Embryonic facial prominence (tissue), 1 donor: ENCODE data around the gene TMEM8B.

Source experiments
- DNase-seq: peaks from one replicate; pipeline ENCODE4 v3.0.0-alpha.2; 2016; ENCODE audit errors: extremely low spot score

Gene TMEM8B

DNA sequence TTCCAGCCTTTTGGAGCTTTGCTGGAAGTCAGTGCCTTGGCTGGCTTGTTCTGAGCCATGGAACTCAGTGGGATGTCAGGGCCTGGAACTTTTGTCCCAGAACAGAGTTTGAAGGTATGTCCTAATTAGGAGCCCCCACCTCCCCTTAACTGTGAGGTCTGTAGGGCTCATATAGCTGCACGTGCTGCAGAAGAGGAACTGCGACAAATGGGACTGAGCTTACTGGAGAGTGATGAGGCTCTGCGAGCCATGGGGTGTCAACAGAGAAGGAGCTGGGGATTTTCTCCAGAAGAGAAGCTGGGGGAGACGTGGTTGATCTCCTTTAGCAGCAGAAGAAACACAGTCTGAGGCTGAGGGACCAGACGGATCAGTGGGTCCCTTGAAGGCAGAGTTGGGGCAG lies 10.9 kb downstream of the TMEM8B start:
- no peak for DNase-seq

DNA sequence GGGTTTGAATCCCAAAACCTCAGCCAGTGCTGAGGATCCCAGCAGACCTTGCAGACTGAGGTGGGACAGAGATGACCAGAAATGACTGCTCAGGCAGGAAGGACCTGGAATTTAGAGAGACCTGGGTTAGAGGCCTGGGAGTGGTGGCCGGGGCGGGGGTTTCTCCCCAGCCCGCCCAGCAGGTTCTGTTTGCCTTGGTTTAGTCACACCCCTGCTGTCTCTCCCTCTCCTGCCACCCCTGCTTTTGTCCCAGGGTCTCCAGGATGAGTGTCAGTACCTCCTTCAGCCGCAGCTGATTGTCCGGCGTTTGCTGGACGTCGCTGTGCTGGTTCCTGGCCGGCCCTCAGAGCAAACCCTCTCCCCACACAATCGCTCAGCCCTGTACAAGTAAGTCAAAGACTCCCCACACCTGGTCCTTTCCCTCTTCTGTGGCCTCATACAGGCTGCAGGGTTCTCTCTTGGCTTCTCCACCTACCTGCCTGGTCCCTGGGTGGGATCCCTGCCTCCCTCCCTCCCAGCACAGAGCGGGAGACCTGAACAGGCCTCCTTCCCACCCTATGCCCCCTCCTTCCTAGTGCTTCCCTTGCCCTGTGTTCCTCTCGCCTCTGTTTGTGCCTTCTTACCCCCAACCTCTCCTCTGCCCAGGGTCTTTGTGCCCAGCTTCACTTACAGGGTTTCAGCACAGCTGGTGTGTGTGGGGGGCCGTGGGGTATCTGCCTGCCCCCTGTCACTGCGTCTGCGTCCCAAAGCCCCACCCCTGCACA lies 12.0 kb downstream of the TMEM8B start:
- DNase-seq: no peak

DNA sequence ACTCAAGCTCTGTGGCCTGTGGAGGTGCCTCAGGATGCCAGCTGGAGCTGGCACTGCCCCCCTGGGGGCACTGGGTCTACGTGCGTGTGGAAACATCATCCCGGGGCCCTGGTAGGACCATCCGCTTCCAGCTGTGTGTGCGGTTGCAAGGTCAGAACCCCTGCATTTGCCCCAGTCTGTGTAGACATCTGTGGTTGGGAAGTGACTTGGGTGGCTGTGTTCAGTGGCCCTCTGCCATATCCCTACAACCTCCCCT lies 12.5 kb downstream of the TMEM8B start:
- no peak for DNase-seq

DNA sequence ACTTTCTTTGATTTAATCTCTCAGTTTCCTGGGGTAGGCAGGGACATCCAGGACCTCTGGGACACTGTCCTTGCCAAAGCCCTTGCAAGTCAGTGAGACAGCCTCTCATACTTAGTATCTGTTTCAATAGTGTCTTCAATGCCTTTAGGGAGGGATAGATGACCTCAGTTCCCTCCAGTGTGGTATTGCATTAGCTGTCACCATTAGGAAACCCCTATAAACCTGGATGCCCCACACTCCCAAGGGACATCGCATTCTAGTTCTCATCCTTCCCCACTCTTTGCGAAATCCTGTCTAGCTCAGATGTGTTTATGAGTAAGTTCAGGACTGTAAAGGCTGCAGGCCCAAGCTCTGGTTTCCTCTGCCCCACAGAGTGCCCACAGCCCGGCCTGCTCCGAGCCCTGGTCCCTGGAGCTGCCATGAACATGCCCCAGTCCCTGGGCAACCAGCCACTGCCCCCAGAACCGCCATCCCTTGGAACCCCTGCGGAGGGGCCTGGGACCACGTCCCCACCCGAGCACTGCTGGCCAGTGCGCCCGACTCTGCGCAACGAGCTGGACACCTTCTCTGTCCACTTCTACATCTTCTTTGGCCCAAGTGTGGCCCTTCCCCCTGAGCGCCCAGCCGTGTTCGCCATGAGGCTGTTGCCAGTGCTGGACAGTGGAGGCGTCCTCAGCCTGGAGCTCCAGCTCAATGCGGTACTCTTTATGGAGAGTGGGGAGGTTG lies 13.2 kb downstream of the TMEM8B start:
- no peak for DNase-seq

DNA sequence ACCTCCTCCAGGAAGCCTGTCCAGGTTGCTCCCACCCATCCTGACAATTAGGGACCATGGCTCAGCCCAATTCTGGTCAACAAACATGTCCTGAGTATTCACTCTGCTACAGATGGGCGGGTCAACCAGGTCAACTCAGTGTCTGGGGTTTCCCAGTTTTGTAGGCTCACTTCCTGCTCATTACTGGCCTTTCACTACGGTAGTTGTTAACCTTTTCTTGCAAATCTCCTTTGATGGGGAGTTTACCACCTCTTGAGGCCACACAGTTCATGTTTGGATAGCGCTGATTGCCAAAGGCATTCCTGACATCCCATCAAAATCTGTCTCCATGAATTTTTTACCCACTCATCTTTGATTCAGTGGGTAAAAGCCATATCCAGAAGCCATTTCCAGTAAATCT lies 13.8 kb downstream of the TMEM8B start:
- DNase-seq: no peak

DNA sequence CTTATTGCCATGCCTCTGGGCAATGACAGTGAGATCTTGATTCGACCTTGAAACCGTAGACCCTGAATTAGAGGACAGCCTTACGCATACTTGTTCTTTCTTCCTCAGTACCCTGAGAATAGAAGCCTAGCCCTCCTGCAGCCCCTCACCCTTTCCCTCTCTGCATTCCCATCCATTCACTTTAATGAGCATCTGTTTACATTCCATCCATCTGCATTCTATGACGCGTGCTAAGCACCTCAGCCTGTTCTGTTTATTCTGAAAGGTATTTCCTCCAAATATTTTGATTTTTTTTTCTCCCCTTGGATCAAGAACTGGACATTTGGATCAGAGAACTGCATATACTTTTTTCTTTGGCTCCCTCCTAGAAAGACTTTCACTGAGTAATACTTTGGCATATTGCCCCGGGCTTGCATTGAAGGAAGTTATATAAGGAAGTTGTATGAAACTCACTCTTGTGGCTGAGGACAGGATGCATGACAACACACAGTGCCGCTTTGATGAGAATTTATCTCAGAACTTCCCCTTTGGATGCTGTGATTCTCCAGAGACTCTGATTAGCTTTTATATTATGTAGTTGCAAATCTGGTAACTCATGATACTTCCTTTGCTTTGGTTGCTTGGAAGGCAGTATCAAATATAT lies 15.7 kb downstream of the TMEM8B start:
- peak; percentile 27 for DNase-seq

DNA sequence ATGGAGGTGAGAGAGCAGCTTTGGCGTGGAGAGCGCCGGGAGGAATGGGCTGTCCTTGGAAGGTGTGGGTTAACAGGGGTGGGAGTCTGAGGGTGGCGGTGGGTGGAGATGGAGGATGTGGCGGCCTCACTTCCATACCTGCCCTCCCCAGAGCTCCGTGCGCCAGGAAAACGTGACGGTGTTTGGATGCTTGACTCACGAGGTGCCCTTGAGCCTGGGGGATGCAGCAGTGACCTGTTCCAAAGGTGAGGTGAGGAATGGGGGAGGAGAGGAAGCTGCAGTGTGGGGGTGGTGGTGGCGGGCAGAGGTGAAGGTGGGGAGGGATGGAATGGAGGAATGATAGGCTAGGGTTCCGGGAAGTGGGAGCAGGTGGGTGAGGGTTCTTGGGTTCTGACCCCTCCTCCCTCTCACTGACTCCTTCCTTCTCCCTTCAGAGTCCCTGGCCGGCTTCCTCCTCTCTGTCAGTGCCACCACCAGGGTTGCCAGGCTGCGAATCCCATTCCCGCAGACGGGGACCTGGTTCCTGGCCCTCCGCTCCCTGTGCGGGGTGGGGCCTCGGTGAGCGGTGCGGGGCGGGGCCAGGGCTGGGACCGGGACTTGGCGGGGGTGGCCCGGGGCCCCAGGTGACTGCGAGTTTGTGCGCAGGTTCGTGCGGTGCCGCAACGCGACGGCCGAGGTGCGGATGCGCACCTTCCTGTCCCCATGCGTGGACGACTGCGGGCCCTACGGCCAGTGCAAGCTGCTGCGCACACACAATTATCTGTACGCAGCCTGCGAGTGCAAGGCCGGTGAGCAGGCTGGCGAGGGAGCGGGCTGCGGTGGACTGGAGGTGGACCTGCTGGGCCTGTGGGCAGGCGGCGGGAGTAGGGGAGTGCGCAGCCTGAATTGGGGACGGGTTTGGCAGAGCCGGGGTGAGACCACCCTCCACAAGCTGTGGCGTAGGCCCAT lies 17.1 kb downstream of the TMEM8B start:
- no peak for DNase-seq

DNA sequence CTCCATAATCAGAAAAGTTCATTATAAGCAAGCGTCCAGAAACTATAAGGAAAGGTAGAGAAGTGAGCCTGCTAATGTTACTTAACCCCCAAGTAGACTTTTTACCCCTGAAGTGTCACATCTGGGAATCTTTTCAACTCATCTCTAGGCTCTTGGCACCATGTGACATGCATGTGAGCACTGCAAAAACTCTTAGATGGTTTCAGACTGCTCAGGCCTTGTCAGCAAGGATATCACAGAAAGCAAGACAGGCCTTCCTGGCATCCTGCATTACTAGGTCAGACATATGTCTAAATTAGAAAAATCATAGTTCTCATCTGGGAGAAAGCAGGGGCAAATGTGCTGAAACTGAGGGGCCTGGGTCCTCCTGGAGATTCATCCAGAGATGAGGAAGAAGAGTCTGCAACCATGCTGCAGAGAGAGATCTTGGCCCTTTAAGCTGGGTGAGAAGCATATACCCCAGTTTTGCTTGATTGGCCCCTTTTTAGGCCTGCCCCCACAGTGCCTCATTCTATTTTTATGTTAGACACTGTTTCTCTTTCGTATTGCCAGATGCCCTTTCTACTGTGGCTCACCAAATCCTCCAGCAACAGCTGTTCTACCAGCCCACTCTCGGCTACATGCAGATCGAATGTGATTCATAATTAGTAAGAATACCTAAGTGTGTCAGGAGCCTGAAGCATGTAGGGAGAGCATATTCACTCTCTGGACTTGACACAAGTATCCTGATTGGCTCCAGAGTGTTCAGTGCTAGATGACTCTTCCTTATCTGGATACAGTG lies 19.0 kb downstream of the TMEM8B start:
- DNase-seq: no peak

DNA sequence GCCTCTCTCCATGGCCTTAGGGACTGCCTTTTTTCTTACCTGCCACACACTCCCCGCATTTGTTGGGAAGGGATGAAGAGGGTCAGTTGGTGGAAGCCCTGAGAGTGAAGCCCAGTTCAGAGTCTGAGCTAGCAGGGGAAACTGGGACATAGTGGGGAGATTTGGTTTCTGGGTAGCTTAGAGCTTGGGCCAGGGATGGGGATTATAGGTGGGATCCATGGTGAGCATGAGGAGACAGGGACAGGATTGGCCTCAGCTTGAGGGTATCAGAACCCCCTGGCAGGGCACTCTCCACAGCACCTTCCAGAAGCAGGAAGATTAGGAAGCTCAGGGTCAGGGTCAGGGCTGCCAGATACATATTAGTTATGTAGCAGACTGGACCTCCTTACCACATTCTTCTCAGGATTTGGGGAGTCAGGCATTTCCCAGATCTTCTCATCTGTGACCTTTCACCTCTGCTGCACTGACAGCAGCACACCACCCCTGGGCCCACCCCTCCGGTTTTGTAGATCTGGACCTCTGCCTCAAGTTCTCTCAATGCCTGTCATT lies 23.3 kb downstream of the TMEM8B start:
- DNase-seq: no peak

DNA sequence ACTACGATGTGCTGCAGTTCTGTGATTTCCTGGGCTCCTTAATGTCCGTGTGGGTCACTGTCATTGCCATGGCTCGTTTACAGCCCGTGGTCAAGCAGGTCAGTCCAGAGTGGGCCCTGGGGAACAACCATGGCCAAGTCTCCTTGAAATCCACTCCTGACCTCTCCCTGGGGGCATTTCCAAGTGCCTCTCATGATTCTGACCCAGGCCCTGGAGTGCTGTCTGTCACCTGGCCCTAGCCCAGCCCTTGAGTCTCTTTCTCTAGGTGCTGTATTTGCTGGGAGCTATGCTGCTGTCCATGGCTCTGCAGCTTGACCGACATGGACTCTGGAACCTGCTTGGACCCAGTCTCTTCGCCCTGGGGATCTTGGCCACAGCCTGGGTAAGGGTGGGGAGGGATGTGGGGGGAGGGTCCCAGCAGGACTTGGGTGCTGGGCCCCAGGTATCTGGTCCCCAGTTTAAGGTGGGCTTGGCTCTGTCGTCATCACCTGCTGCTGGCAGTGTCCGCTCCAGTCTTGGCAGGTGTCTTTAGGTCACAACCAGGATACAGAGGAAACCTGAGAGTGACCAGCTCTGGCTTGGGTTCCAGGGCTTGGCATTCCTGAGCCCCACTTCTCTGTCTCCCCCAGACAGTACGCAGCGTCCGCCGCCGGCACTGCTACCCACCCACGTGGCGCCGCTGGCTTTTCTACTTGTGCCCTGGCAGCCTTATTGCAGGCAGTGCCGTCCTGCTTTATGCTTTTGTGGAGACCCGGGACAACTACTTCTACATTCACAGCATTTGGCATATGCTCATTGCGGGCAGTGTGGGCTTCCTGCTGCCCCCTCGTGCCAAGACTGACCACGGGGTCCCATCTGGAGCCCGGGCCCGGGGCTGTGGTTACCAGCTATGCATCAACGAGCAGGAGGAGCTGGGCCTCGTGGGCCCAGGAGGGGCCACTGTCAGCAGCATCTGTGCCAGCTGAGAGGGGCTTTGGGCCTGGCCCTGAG lies 24.1 kb downstream of the TMEM8B start:
- DNase-seq: no peak

DNA sequence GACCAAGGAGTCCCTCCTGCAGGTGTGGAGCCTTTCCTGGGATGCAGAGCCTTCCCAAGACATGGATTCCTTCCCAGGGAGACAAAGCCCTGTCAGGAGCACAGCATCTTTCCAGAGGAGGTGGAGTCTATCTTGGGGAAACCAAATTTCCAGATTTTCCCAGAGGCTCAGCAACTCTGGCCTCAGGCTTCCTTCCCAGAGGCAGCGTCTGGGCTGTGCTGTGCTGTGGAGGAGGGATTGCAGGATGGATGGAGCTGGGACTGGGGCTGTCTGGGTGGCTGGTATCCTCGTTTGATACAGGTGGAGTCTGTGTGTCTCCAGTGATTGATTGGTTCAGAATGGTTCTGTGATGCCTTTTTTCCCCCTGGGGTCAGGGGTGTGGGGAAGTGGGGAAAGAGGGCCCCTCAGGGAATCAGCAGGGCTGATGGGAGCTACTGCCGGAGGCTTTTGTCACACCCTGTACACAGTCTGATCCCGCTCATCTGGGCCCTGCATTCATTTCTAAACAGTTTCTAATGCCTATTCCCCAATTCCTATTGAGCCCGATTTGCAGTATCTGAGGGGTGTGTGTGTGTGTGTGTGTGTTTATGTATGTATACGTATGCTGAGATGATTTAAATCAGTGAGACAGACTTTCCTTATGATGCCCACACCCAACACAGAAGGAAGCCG lies 25.2 kb downstream of the TMEM8B start:
- DNase-seq: no peak

DNA sequence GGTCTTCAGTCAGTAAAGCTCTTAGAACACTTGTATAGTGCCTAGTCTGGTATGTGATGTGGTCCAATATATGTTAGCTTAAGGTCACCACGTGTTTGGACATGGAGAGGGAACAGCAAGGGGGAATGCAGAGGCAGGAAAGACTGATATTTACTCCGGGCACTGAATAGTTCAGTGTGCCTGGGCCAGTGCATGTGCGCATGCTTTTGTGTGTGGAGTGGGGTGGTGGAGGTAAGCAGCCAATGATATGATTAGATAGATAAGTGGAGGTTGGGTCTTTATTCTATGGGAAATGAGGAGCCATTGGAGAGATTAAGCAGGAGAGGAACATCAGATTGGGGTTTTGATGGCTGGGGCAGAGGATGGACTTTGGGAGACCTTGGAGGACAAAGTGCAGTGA lies 27.2 kb downstream of the TMEM8B start:
- no peak for DNase-seq

DNA sequence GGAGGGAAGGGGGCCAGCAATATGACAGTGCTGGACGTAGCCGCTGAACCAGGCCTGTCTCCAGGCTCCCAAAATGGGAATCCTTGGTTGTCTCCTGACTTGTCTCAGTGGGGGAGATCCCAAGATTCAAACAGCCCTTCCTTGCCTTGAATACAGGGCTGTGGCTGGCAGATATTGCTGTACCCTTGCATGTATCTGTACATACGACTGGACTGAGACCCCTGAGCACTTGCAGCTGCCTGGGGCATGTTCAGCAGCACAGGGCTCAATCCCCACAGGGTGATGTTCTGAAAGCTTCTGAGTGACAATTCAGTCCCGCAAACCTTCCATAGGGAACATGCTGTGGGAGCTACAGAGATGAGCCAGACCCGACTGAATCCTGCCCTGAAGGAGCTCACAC lies 27.9 kb downstream of the TMEM8B start:
- no peak for DNase-seq

DNA sequence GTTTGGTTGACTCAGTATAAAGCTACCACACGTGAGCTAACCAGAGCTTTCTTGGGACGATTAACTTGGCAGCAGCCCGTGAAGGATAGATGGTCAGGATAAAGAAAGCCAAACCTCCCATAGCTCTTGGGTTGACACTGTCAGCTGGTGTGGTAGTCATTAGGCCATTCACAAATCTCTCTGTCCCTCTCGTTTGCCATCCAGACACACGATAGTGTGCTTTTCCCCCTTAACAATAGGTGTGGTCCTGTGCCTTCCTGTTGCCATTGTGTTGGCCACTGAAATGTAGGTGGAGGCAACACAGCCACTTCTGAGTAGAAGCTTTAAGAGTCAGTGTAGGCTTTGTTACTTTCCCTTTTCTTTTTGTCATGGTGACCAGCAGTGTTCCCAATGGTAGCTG lies 29.4 kb downstream of the TMEM8B start:
- DNase-seq: no peak

DNA sequence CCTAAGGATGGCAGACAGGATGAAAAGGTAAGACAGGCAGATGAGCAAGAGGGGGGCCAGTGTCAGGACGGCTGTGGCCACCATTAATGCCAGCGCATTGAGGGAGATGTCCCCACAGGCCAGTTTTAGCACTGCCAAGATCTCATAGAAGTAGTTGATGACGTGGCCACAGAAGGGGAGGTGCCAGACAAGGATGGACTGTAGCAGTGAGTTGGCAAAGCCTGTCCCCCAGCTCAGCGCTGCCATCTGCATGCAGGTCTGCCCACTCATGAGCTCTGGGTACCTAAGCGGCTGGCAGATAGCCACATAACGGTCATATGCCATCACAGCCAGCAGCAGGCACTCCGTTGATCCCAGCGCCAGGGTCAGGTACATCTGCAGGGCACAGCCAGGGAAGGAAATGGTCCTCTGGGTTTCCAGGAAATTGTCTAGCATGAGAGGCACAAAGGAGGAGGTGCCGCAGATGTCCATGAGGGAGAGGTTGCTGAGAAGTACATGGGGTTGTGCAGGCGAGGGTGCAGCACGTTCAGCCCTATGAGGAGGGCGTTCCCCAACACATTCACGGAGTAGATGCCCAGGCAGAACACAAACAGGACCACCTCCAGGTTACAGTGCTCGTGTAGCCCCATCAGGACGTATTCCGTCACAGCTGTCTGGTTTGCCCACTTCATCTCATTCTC lies 30.4 kb downstream of the TMEM8B start:
- no peak for DNase-seq

DNA sequence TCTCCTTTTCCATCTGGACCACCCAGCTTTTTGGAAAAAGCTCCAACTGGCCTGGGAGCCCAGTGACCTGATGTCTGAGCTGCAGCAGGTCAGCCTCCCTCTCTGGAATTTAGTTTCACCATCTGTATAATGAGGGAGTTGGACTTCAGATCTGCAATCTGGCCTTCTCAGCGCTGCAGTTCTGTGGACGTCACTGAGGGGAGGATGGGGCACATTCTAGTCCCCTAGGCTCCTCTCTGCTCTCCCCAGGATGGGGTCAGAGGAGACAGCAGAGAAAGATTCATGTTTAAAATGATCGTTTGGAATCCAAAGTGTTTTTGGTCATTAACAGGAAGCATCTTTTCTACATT lies 30.9 kb downstream of the TMEM8B start:
- no peak for DNase-seq

DNA sequence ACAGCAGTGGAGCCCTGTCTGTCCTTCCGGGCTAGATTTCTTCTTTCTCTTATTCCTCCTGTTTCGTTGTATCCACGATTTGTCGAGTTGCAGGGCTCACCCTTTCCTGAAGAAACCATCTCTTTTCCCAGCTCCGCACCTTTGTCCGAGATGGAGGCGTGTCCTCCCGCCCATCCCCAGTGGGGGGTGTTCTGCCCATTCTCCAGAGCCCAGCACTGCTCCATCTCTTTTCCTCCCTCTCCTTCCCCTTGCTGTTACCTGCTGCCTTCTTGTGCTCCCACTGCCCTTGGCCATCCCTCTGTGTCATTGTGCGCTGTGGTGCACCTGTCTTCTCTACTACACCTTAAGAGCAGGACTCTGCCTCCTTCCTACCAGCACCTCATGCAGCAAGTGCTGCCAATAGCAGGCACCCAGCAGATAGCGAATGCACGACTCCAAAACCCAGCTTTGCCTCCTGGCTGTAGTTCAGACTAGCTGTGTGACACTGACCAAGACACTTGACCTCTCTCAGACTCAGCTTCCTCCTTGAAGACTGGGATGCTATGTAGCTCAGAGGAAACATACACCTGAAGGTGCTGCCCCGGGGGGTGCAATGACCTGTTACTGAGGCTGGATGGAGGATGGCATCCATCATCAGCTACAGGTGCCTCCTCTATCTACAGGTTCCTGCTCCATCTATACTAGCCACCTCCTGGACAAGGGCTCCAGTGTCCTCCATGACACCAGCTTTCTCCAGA lies 32.3 kb downstream of the TMEM8B start:
- DNase-seq: no peak

DNA sequence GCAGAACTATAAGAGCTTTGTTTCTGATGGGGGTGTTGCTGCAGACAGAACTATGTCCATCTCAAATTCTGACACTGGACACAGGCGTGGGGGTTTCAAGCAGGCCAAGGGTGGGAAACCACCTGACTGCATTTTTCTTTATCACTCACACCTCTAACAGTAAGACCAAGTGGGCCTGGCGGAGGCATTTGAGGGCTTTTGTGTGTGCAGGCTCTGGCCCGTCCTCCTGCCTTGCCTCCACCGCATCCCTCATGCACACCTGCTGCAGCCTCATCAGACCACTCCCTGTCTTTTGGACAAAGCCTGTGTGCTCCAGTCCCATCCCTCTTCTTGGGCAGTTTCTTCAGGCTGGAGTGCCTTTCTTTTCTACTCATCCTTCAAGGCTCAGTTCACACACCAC lies 33.3 kb downstream of the TMEM8B start:
- DNase-seq: no peak
